GM12873 (cell line): ENCODE measurements around the gene PTHLH.

Source experiments
- CTCF ChIP-seq: IDR thresholded peaks from 2 replicates; pipeline ENCODE4 v1.5.1; 2012; ENCODE audit warnings: low read depth, mild to moderate bottlenecking, moderate library complexity, low read length, control low read depth; ENCODE audit not compliant: insufficient read depth; ENCODE audit errors: missing control alignments

Gene PTHLH

GRCh38 chr12:27975222-27976136 is 2.9 kb upstream of the PTHLH start:
- TF ChIP-seq CTCF = no peak

- no peak for TF ChIP-seq CTCF
These were observed 2.2 kb upstream of the PTHLH start for GRCh38 chr12:27974735-27975221.

- no peak for TF ChIP-seq CTCF
These were observed 956 bp upstream of the PTHLH start for GRCh38 chr12:27973487-27973890.

GRCh38 chr12:27971606-27972005 is 927 bp downstream of the PTHLH start:
- TF ChIP-seq CTCF = no peak

- TF ChIP-seq CTCF = no peak
These were observed 1.4 kb downstream of the PTHLH start for GRCh38 chr12:27971121-27971489.

GRCh38 chr12:27970401-27971120 is 2.0 kb downstream of the PTHLH start:
- TF ChIP-seq CTCF = no peak
